ENCODE results near the gene SHANK2.

Gene SHANK2

GRCh38 chr11:71247551-71248250 is 4.7 kb downstream of the SHANK2 start:
- no peak overlapping the region for H3K9ac ChIP-seq
- H3K27ac ChIP-seq: no peak overlapping the region
- no peak for TF ChIP-seq Cebpa-rat (IDR thresholded peaks at IDR 0.05)
- H3K4me2 ChIP-seq: no peak overlapping the region
- peaks cover 18 to 31% (median 22%) of the 10 kb centered on the region in 10 experiments for H3K4me1 ChIP-seq
- peaks cover 0 to 45% (median 28%) of the 10 kb centered on the region in 11 experiments; a peak in 18 of 22 replicates for H4K20me1 ChIP-seq
- H3K4me3 ChIP-seq: no peak overlapping the region
- H3K36me3 ChIP-seq: no peaks in the 10 kb centered on the region
- H3K27me3 ChIP-seq: peaks cover 54 to 73% (median 65%) of the 10 kb centered on the region in 11 experiments
- no peaks in the 10 kb centered on the region for H3K9me3 ChIP-seq (replicated peaks in 1 of 11)

GRCh38 chr11:71246559-71246958 is 5.8 kb downstream of the SHANK2 start:
- H3K4me3 ChIP-seq: no peak overlapping the region
- H3K9me3 ChIP-seq (replicated peaks in 1 of 11): no peaks in the 10 kb centered on the region
- TF ChIP-seq Cebpa-rat (IDR thresholded peaks at IDR 0.05): no peak
- H3K36me3 ChIP-seq: no peaks in the 10 kb centered on the region
- peaks cover 42 to 62% (median 54%) of the 10 kb centered on the region in 11 experiments for H3K27me3 ChIP-seq
- H4K20me1 ChIP-seq: peaks cover 0 to 35% (median 19%) of the 10 kb centered on the region in 11 experiments; a peak in 18 of 22 replicates
- H3K4me1 ChIP-seq: peaks cover 12 to 32% (median 18%) of the 10 kb centered on the region in 10 experiments
- no peak overlapping the region for H3K27ac ChIP-seq
- no peak overlapping the region for H3K4me2 ChIP-seq
- no peak overlapping the region for H3K9ac ChIP-seq

- peaks cover 0 to 27% (median 11%) of the 10 kb centered on the region in 11 experiments; a peak in 16 of 22 replicates for H4K20me1 ChIP-seq
- no peaks in the 10 kb centered on the region for H3K9me3 ChIP-seq (replicated peaks in 1 of 11)
- peaks cover 12 to 32% (median 18%) of the 10 kb centered on the region in 10 experiments for H3K4me1 ChIP-seq
- H3K36me3 ChIP-seq: no peaks in the 10 kb centered on the region
- H3K9ac ChIP-seq: no peak overlapping the region
- peaks cover 35 to 54% (median 46%) of the 10 kb centered on the region in 11 experiments for H3K27me3 ChIP-seq
- no peak overlapping the region for H3K27ac ChIP-seq
- H3K4me2 ChIP-seq: no peak overlapping the region
- TF ChIP-seq Cebpa-rat (IDR thresholded peaks at IDR 0.05): no peak
- no peak overlapping the region for H3K4me3 ChIP-seq
These were observed 6.6 kb downstream of the SHANK2 start for GRCh38 chr11:71245601-71246391.

GRCh38 chr11:71244116-71244810 is 8.1 kb downstream of the SHANK2 start:
- peaks cover 17 to 38% (median 23%) of the 10 kb centered on the region in 10 experiments for H3K4me1 ChIP-seq
- TF ChIP-seq Cebpa-rat (IDR thresholded peaks at IDR 0.05): no peak
- H3K9ac ChIP-seq: no peak overlapping the region
- no peaks in the 10 kb centered on the region for H3K36me3 ChIP-seq
- no peak overlapping the region for H3K4me3 ChIP-seq
- no peak overlapping the region for H3K27ac ChIP-seq
- H4K20me1 ChIP-seq: peaks cover 0 to 12% (median 0%) of the 10 kb centered on the region in 11 experiments; a peak in 6 of 22 replicates
- peaks cover 19 to 39% (median 31%) of the 10 kb centered on the region in 11 experiments for H3K27me3 ChIP-seq
- H3K9me3 ChIP-seq (replicated peaks in 1 of 11): no peaks in the 10 kb centered on the region
- no peak overlapping the region for H3K4me2 ChIP-seq

- TF ChIP-seq Cebpa-rat (IDR thresholded peaks at IDR 0.05): no peak
- H3K9ac ChIP-seq: no peak overlapping the region
- no peak overlapping the region for H3K4me3 ChIP-seq
- no peak overlapping the region for H3K27ac ChIP-seq
- H4K20me1 ChIP-seq: no peaks in the 10 kb centered on the region; a peak in 3 of 22 replicates
- peak overlapping the region in 5 of 11 experiments; percentile 16 to 98 (median 89); a peak in 7 of 22 replicates for H3K4me2 ChIP-seq
- no peaks in the 10 kb centered on the region for H3K9me3 ChIP-seq (replicated peaks in 1 of 11)
- no peaks in the 10 kb centered on the region for H3K36me3 ChIP-seq
- H3K4me1 ChIP-seq: peaks cover 17 to 38% (median 23%) of the 10 kb centered on the region in 10 experiments
- peaks cover 2 to 20% (median 12%) of the 10 kb centered on the region in 11 experiments; a peak in 18 of 22 replicates for H3K27me3 ChIP-seq
These were observed 10.0 kb downstream of the SHANK2 start for GRCh38 chr11:71242391-71242790.

GRCh38 chr11:71241721-71242259 is 10.6 kb downstream of the SHANK2 start:
- H3K4me2 ChIP-seq: peak overlapping the region; percentile 69 to 98 (median 89)
- H3K4me1 ChIP-seq: peaks cover 17 to 38% (median 23%) of the 10 kb centered on the region in 10 experiments
- no peaks in the 10 kb centered on the region for H3K36me3 ChIP-seq
- no peaks in the 10 kb centered on the region; a peak in 2 of 22 replicates for H4K20me1 ChIP-seq
- peaks cover 0 to 16% (median 6%) of the 10 kb centered on the region in 11 experiments; a peak in 13 of 22 replicates for H3K27me3 ChIP-seq
- H3K4me3 ChIP-seq: peak overlapping the region in 6 of 10 experiments; percentile 28 to 59 (median 40); a peak in 9 of 20 replicates
- peak overlapping the region in 8 of 11 experiments; percentile 0 to 57 (median 27); a peak in 10 of 22 replicates for H3K9ac ChIP-seq
- peak overlapping the region in 9 of 11 experiments; percentile 18 to 71 (median 57); a peak in 15 of 22 replicates for H3K27ac ChIP-seq
- TF ChIP-seq Cebpa-rat (IDR thresholded peaks at IDR 0.05): no peak
- no peaks in the 10 kb centered on the region for H3K9me3 ChIP-seq (replicated peaks in 1 of 11)

- peaks cover 17 to 38% (median 23%) of the 10 kb centered on the region in 10 experiments for H3K4me1 ChIP-seq
- H4K20me1 ChIP-seq: no peaks in the 10 kb centered on the region; a peak in 1 of 22 replicates
- H3K4me3 ChIP-seq: peak overlapping the region in 7 of 10 experiments; percentile 20 to 59 (median 40); a peak in 11 of 20 replicates
- peak in 10 of 11 experiments; percentile 67 to 95 (median 88); a peak in 17 of 22 replicates for TF ChIP-seq Cebpa-rat (IDR thresholded peaks at IDR 0.05)
- peaks cover 0 to 9% (median 4%) of the 10 kb centered on the region in 11 experiments; a peak in 8 of 22 replicates for H3K27me3 ChIP-seq
- H3K27ac ChIP-seq: peak overlapping the region in 9 of 11 experiments; percentile 18 to 71 (median 57); a peak in 15 of 22 replicates
- H3K9me3 ChIP-seq (replicated peaks in 1 of 11): no peaks in the 10 kb centered on the region
- no peaks in the 10 kb centered on the region for H3K36me3 ChIP-seq
- peak overlapping the region in 8 of 11 experiments; percentile 0 to 57 (median 27); a peak in 11 of 22 replicates for H3K9ac ChIP-seq
- H3K4me2 ChIP-seq: peak overlapping the region; percentile 69 to 98 (median 89)
These were observed 11.3 kb downstream of the SHANK2 start for GRCh38 chr11:71240865-71241691.
